DND-41 (cell line): ENCODE measurements around the gene INF2.

Experiments
- ATAC-seq: fragments of 200-7000 bp; cut with Tn5 transposase; 3 replicates; pipeline ENCODE4 v1.9.1; 2021; ENCODE audit warnings: low read depth; ENCODE audit not compliant: insufficient read depth
- DNase-seq: peaks from one replicate; pipeline ENCODE4 v3.0.0-alpha.2; 2020
- H2AFZ ChIP-seq: 2 replicates; pipeline ENCODE4 v1.6.0; 2012; ENCODE audit warnings: low read depth, low read length
- H3K27ac ChIP-seq: 2 replicates; pipeline ENCODE4 v1.5.1; 2012; ENCODE audit warnings: low read length, inconsistent platforms
- H3K27me3 ChIP-seq: fragments of 200-600 bp; sonication (generic); 2 replicates; pipeline ENCODE4 v1.6.0; 2012; ENCODE audit warnings: low read length, mild to moderate bottlenecking, inconsistent platforms; ENCODE audit not compliant: insufficient read depth, poor library complexity
- H3K36me3 ChIP-seq: 2 replicates; pipeline ENCODE4 v1.5.1; 2012; ENCODE audit warnings: low read length, inconsistent platforms; ENCODE audit not compliant: insufficient read depth
- H3K4me1 ChIP-seq: 2 replicates; pipeline ENCODE4 v1.5.1; 2012; ENCODE audit warnings: mild to moderate bottlenecking, low read length; ENCODE audit not compliant: insufficient read depth
- H3K4me2 ChIP-seq: 2 replicates; pipeline ENCODE4 v1.6.0; 2012; ENCODE audit warnings: mild to moderate bottlenecking, moderate library complexity, low read length, inconsistent platforms; ENCODE audit not compliant: insufficient read depth
- H3K4me3 ChIP-seq, 2 experiments: fragments of 200-600 bp in 1 of 2; shearing (Covaris generic) in 1 of 2; 2 replicates each; pipeline ENCODE4 v1.5.1; 2012 to 2016; ENCODE audit warnings: inconsistent platforms in 2 of 2, low read length in 2 of 2, mild to moderate bottlenecking in 2 of 2, low read depth in 1 of 2, moderate library complexity in 1 of 2
- H3K79me2 ChIP-seq: 2 replicates; pipeline ENCODE4 v1.6.0; 2012; ENCODE audit warnings: low read length, inconsistent platforms; ENCODE audit not compliant: insufficient read depth
- H3K9ac ChIP-seq: 2 replicates; pipeline ENCODE4 v1.6.0; 2012; ENCODE audit warnings: low read depth, mild to moderate bottlenecking, inconsistent platforms, low read length, moderate library complexity
- H3K9me3 ChIP-seq: 2 replicates; pipeline ENCODE4 v1.5.1; 2012; ENCODE audit warnings: low read length, moderate library complexity, mild to moderate bottlenecking, inconsistent platforms; ENCODE audit not compliant: insufficient read depth, severe bottlenecking
- H4K20me1 ChIP-seq: 2 replicates; pipeline ENCODE4 v1.6.0; 2012; ENCODE audit warnings: low read length; ENCODE audit not compliant: insufficient read depth
- CTCF ChIP-seq: IDR thresholded peaks from 2 replicates; pipeline ENCODE4 v1.5.1; 2012; ENCODE audit warnings: borderline replicate concordance, low read length, moderate library complexity, mild to moderate bottlenecking; ENCODE audit not compliant: poor library complexity, severe bottlenecking; ENCODE audit errors: extremely low read depth
- EZH2 ChIP-seq: IDR thresholded peaks from 3 replicates; pipeline ENCODE4 v1.6.1; 2012; ENCODE audit warnings: borderline replicate concordance, low read depth, mild to moderate bottlenecking, moderate library complexity, low read length, inconsistent platforms; ENCODE audit not compliant: severe bottlenecking

The INF2 gene

GRCh38 chr14:104641753-104642539, 47.5 kb upstream of the INF2 start:
- no peaks in the 10 kb centered on the region for H3K36me3 ChIP-seq
- H3K4me3 ChIP-seq, result no peak overlapping the region
- no peak for TF ChIP-seq EZH2
- TF ChIP-seq CTCF, result no peak
- H3K9me3 ChIP-seq, result no peaks in the 10 kb centered on the region
- H4K20me1 ChIP-seq, result no peaks in the 10 kb centered on the region
- H3K9ac ChIP-seq, result no peak overlapping the region
- H2AFZ ChIP-seq, result no peak overlapping the region
- H3K4me2 ChIP-seq, result no peak overlapping the region
- H3K4me1 ChIP-seq, result no peaks in the 10 kb centered on the region
- ATAC-seq (no peak), DNase-seq (no peak)
- H3K27ac ChIP-seq, result no peak overlapping the region
- no peaks in the 10 kb centered on the region for H3K79me2 ChIP-seq
- H3K27me3 ChIP-seq, result peaks cover 2% of the 10 kb centered on the region

- Histone ChIP-seq H3K4me3 (no peak overlapping the region), H3K27ac (no peak overlapping the region)
Observed at GRCh38 chr14:104642540-104642868, 46.9 kb upstream of the INF2 start.

GRCh38 chr14:104643306-104643705, 46.1 kb upstream of the INF2 start:
- Histone ChIP-seq H3K36me3 (no peaks in the 10 kb centered on the region), H3K27ac (no peak overlapping the region), H3K4me3 (no peak overlapping the region), H3K4me2 (no peak overlapping the region), H2AFZ (no peak overlapping the region), H3K27me3 (peaks cover 2% of the 10 kb centered on the region), H3K9me3 (no peaks in the 10 kb centered on the region), H3K79me2 (no peaks in the 10 kb centered on the region), H3K4me1 (no peaks in the 10 kb centered on the region), H3K9ac (no peak overlapping the region), H4K20me1 (no peaks in the 10 kb centered on the region)
- DNase-seq, result no peak
- TF ChIP-seq EZH2 (no peak), CTCF (no peak)
- no peak for ATAC-seq

More at GRCh38 chr14:104642540-104642868, 46.9 kb upstream of the INF2 start:
- no peaks in the 10 kb centered on the region for H3K4me1 ChIP-seq
- no peak overlapping the region for H3K9ac ChIP-seq
- peaks cover 2% of the 10 kb centered on the region for H3K27me3 ChIP-seq
- H4K20me1 ChIP-seq, result no peaks in the 10 kb centered on the region
- DNase-seq (no peak), ATAC-seq (no peak)
- H3K79me2 ChIP-seq, result no peaks in the 10 kb centered on the region
- no peak for TF ChIP-seq EZH2
- no peak for TF ChIP-seq CTCF
- H3K9me3 ChIP-seq, result no peaks in the 10 kb centered on the region
- H3K4me2 ChIP-seq, result no peak overlapping the region
- H2AFZ ChIP-seq, result no peak overlapping the region
- H3K36me3 ChIP-seq, result no peaks in the 10 kb centered on the region
